ENCODE results near the gene LARP4B.

The LARP4B gene

GRCh38 chr10:905503-905902 is 26.0 kb downstream of the LARP4B start:
- peaks cover 16 to 27% of the 10 kb centered on the region in 2 donors for H3K4me1 Mint-ChIP-seq (ENCODE audit: low read depth in 2 of 2)
- no peaks in the 10 kb centered on the region for H3K9me3 Mint-ChIP-seq
- no peak overlapping the region for H3K4me3 Mint-ChIP-seq
- H3K36me3 Mint-ChIP-seq (ENCODE audit: insufficient read depth), result peaks cover 36% of the 10 kb centered on the region
- no peak for DNase-seq
- peak overlapping the region; percentile 61 to 68 for H3K27ac Mint-ChIP-seq
- no peak for ATAC-seq (replicated peaks)
- H3K27me3 Mint-ChIP-seq, result no peaks in the 10 kb centered on the region

- DNase-seq, result no peak
- H3K27ac Mint-ChIP-seq, result no peak overlapping the region
- ATAC-seq (replicated peaks), result no peak
- H3K4me3 Mint-ChIP-seq, result no peak overlapping the region
- peaks cover 32% of the 10 kb centered on the region for H3K36me3 Mint-ChIP-seq (ENCODE audit: insufficient read depth)
- H3K27me3 Mint-ChIP-seq, result no peaks in the 10 kb centered on the region
- no peaks in the 10 kb centered on the region for H3K9me3 Mint-ChIP-seq
- H3K4me1 Mint-ChIP-seq (ENCODE audit: low read depth in 2 of 2), result peaks cover 18 to 32% of the 10 kb centered on the region in 2 donors
Observed at GRCh38 chr10:904403-904802, 27.1 kb downstream of the LARP4B start.

- no peak overlapping the region for H3K4me3 Mint-ChIP-seq
- H3K27me3 Mint-ChIP-seq, result no peaks in the 10 kb centered on the region
- ATAC-seq (replicated peaks) (no peak), DNase-seq (no peak)
- H3K9me3 Mint-ChIP-seq, result no peaks in the 10 kb centered on the region
- H3K4me1 Mint-ChIP-seq (ENCODE audit: low read depth in 2 of 2), result peaks cover 30 to 44% of the 10 kb centered on the region in 2 donors
- H3K36me3 Mint-ChIP-seq (ENCODE audit: insufficient read depth), result peaks cover 7% of the 10 kb centered on the region
- no peak overlapping the region for H3K27ac Mint-ChIP-seq
Observed at GRCh38 chr10:898141-898540, 33.4 kb downstream of the LARP4B start.

DNA sequence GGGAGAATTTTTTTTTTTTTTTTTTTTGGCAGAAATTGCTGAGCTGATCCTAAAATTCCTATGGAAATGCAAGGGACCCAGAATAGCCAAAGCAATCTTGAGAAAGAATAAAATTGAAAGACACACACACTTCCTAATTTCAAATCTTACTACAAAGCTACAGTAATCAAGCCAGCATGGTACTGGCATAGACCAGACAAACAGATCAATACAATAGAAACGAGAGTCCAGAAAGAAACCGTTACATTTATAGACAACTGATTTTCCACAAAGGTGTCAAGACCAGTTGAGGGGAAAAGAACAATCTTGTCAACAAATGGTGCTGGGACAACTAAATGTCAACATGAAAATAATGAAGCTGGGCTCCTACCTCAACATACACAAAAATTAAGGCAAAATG is 34.5 kb downstream of the LARP4B start:
- ATAC-seq (replicated peaks), result no peak
- no peaks in the 10 kb centered on the region for H3K9me3 Mint-ChIP-seq
- H3K27me3 Mint-ChIP-seq, result no peaks in the 10 kb centered on the region
- H3K36me3 Mint-ChIP-seq (ENCODE audit: insufficient read depth), result peaks cover 5% of the 10 kb centered on the region
- peak overlapping the region in 1 of 2 donors; percentile 52 for H3K27ac Mint-ChIP-seq
- H3K4me1 Mint-ChIP-seq (ENCODE audit: low read depth in 2 of 2), result peaks cover 30 to 44% of the 10 kb centered on the region in 2 donors
- DNase-seq, result no peak
- H3K4me3 Mint-ChIP-seq, result no peak overlapping the region

DNA sequence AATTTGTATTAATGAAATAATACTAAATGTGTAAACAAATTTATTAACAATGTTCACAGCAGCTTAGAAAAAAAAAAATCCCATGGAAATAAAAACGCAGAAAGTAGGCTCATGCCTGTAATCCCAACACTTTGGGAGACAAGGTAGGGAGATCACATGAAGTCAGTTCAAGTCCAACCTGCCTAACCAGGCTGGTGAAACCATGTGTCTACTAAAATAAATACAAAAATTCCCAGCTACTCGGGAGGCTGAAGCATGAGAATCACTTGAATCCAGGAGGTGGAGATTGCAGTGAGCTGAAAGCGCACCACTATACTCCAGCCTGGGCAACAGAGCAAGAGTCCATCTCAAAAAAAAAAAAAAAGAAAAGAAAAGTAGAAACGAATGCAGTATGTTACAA is 36.2 kb downstream of the LARP4B start:
- Mint-ChIP-seq H3K27me3 (no peaks in the 10 kb centered on the region), H3K4me1 (ENCODE audit: low read depth in 2 of 2) (peaks cover 33 to 44% of the 10 kb centered on the region in 2 donors), H3K27ac (no peak overlapping the region), H3K36me3 (ENCODE audit: insufficient read depth) (peaks cover 5% of the 10 kb centered on the region), H3K4me3 (no peak overlapping the region), H3K9me3 (no peaks in the 10 kb centered on the region)
- ATAC-seq (replicated peaks) (no peak), DNase-seq (no peak)

GRCh38 chr10:878895-879294 is 52.6 kb downstream of the LARP4B start:
- Mint-ChIP-seq H3K36me3 (ENCODE audit: insufficient read depth) (peaks cover 43% of the 10 kb centered on the region), H3K27me3 (no peaks in the 10 kb centered on the region), H3K4me3 (no peak overlapping the region), H3K9me3 (no peaks in the 10 kb centered on the region), H3K4me1 (ENCODE audit: low read depth in 2 of 2) (peaks cover 13 to 22% of the 10 kb centered on the region in 2 donors), H3K27ac (peak overlapping the region in 1 of 2 donors; percentile 25)
- DNase-seq (no peak), ATAC-seq (replicated peaks) (no peak)

DNA sequence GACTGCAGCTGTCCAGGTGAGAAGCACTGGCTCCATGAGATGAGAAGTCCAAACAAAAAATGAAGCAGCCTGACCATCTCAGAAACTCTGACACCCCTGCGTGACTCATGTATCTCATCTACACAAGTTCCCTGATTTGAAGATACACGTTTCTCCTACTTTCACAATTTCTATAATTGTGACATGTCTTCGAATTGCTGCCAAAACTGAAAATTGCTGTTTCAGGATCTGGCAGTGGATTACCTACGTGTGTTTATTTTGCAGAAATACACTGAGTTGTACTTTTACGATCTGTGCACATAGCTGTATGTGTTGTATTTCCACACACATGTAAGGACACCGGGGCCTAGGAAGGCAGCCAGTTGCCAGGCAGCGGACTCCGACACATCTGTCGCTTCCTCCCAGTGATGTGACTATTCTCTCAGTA is 53.2 kb downstream of the LARP4B start:
- Mint-ChIP-seq H3K4me3 (no peak overlapping the region), H3K4me1 (ENCODE audit: low read depth in 2 of 2) (peaks cover 13 to 22% of the 10 kb centered on the region in 2 donors), H3K36me3 (ENCODE audit: insufficient read depth) (peaks cover 41% of the 10 kb centered on the region), H3K27ac (no peak overlapping the region), H3K27me3 (no peaks in the 10 kb centered on the region), H3K9me3 (no peaks in the 10 kb centered on the region)
- ATAC-seq (replicated peaks) (no peak), DNase-seq (no peak)

GRCh38 chr10:876438-876837 is 55.1 kb downstream of the LARP4B start:
- H3K9me3 Mint-ChIP-seq, result no peaks in the 10 kb centered on the region
- H3K36me3 Mint-ChIP-seq (ENCODE audit: insufficient read depth), result peaks cover 25% of the 10 kb centered on the region
- DNase-seq (no peak), ATAC-seq (replicated peaks) (no peak)
- H3K27me3 Mint-ChIP-seq, result no peaks in the 10 kb centered on the region
- no peak overlapping the region for H3K4me3 Mint-ChIP-seq
- H3K27ac Mint-ChIP-seq, result peak overlapping the region in 1 of 2 donors; percentile 49
- H3K4me1 Mint-ChIP-seq (ENCODE audit: low read depth in 2 of 2), result peaks cover 28 to 36% of the 10 kb centered on the region in 2 donors

DNA sequence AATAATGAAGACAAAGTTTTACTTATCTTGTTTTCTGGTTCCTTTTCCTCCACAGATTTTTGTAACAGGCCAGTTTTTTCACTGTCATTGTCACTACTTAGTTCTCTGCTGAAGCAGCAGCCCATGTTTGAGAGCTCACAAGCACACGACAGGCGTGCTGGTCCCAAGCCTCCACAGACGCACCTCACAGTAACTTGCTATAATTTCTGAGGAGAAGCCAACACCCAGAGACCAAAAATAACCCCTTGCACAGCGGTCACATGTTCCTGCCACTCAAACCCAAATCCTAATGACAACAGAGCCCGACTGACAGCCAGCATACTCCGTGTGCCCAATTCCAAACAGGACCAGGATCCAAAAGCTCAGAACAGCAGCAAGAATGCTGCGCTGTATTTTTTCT is 58.5 kb downstream of the LARP4B start:
- H3K27ac Mint-ChIP-seq, result peak overlapping the region; percentile 11 to 61
- H3K27me3 Mint-ChIP-seq, result no peaks in the 10 kb centered on the region
- no peak for ATAC-seq (replicated peaks)
- no peak for DNase-seq
- H3K4me3 Mint-ChIP-seq, result no peak overlapping the region
- H3K4me1 Mint-ChIP-seq (ENCODE audit: low read depth in 2 of 2), result peaks cover 40 to 57% of the 10 kb centered on the region in 2 donors
- H3K36me3 Mint-ChIP-seq (ENCODE audit: insufficient read depth), result peaks cover 16% of the 10 kb centered on the region
- H3K9me3 Mint-ChIP-seq, result no peaks in the 10 kb centered on the region

DNA sequence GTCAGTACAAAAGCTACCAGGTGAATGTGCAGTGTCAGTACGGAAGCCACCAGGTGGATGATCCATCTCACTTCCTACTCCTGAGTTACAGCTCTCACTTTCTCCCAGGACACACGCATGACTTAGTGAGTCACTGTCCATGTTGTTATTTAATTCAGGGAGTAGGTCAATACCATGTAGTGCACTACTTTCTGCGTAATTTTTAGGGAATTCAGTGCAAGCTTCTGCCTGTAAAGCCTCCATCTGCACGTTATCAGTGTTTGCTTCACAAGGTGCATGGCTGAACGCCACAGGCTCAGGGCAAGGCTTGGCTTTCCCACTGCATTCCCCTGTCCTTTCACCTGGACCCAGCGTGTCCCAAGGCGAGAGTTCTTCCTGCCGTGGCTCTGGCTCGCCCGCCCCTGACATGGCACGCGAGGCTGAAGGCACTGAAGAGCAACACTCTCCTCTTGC is 59.5 kb downstream of the LARP4B start:
- Mint-ChIP-seq H3K4me1 (ENCODE audit: low read depth in 2 of 2) (peaks cover 36 to 60% of the 10 kb centered on the region in 2 donors), H3K27ac (peak overlapping the region; percentile 67 to 83), H3K9me3 (no peaks in the 10 kb centered on the region), H3K36me3 (ENCODE audit: insufficient read depth) (peaks cover 9% of the 10 kb centered on the region), H3K27me3 (no peaks in the 10 kb centered on the region), H3K4me3 (no peak overlapping the region)
- ATAC-seq (replicated peaks) (no peak), DNase-seq (no peak)

DNA sequence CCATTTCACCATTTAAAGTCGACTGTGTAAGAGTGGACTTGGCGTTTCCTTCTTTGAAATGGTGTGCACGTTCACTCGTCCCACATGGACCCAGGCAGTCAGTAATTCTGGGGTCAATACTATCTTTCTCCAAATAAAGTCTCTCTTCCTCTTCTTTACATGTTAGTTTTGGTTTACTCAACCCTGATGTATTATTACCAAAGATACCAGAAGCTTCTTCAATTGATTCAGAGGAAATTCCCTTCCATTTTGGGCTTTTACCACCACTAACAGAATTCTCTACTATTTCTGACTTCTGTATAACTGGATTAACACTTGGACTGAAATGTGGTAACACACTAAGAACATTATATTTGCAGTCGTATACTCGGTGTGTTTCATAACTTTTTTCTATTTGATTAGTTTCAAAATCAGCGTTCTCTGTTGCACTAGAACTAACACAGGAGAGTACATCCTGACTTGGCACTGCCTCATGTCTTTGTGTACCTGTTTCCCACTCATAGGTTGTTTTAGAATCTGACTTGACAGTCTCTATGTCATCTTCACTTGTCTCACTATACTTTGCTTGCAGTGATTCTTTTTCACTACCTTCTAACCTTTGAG is 60.8 kb downstream of the LARP4B start:
- Mint-ChIP-seq H3K4me1 (ENCODE audit: low read depth in 2 of 2) (peaks cover 34 to 66% of the 10 kb centered on the region in 2 donors), H3K27me3 (no peaks in the 10 kb centered on the region), H3K9me3 (no peaks in the 10 kb centered on the region), H3K4me3 (no peak overlapping the region), H3K36me3 (ENCODE audit: insufficient read depth) (peaks cover 14% of the 10 kb centered on the region), H3K27ac (peak overlapping the region; percentile 67 to 83)
- ATAC-seq (replicated peaks), result no peak
- DNase-seq, result no peak

DNA sequence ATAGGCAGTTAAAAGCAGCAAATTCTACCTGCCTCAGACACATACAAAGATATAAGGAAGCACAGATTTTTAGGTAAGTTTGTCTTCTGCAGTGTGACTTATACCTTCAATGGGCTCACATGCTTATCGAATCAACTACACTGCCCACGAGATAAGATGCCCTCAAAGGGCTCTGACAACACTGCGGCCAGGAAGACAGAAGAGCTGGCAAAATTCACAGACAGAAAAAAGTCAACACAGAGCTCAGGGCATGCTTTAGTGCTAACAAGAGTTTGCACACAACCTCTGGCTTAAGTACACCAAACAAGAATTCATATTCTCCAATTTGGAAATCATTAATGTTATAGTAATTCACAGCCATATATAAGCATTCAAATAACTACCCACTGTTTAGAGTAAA is 62.3 kb downstream of the LARP4B start:
- DNase-seq, result no peak
- H3K4me1 Mint-ChIP-seq (ENCODE audit: low read depth in 2 of 2), result peaks cover 35 to 57% of the 10 kb centered on the region in 2 donors
- H3K27ac Mint-ChIP-seq, result peak overlapping the region; percentile 63 to 73
- H3K4me3 Mint-ChIP-seq, result no peak overlapping the region
- no peaks in the 10 kb centered on the region for H3K27me3 Mint-ChIP-seq
- H3K9me3 Mint-ChIP-seq, result no peaks in the 10 kb centered on the region
- no peak for ATAC-seq (replicated peaks)
- H3K36me3 Mint-ChIP-seq (ENCODE audit: insufficient read depth), result peaks cover 15% of the 10 kb centered on the region

- no peak for DNase-seq
- Mint-ChIP-seq H3K9me3 (no peaks in the 10 kb centered on the region), H3K36me3 (ENCODE audit: insufficient read depth) (peaks cover 25% of the 10 kb centered on the region), H3K27me3 (no peaks in the 10 kb centered on the region), H3K4me3 (no peak overlapping the region), H3K27ac (no peak overlapping the region), H3K4me1 (ENCODE audit: low read depth in 2 of 2) (peaks cover 33 to 54% of the 10 kb centered on the region in 2 donors)
- ATAC-seq (replicated peaks), result no peak
Observed at GRCh38 chr10:867807-868206, 63.7 kb downstream of the LARP4B start.

DNA sequence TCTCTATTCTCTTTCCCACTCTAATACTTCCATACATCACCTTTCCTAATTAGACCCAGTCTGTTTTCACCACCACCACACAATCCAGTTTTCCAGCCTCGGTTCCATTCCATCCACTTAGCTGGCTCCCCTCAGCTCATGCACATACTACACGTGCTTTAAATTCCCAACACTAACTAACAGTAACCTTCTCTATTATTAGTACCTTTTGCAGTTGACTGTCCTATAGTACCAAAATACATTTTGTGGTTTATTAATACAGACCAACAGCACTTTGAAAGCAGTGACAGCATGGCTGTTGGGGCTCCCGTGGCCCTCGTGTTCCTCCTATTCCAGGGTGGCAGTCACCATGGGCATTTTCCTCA is 64.9 kb downstream of the LARP4B start:
- H3K9me3 Mint-ChIP-seq, result no peaks in the 10 kb centered on the region
- no peak overlapping the region for H3K4me3 Mint-ChIP-seq
- peaks cover 34% of the 10 kb centered on the region for H3K36me3 Mint-ChIP-seq (ENCODE audit: insufficient read depth)
- DNase-seq (no peak), ATAC-seq (replicated peaks) (no peak)
- H3K27me3 Mint-ChIP-seq, result no peaks in the 10 kb centered on the region
- H3K27ac Mint-ChIP-seq, result peak overlapping the region in 1 of 2 donors; percentile 69
- H3K4me1 Mint-ChIP-seq (ENCODE audit: low read depth in 2 of 2), result peaks cover 22 to 48% of the 10 kb centered on the region in 2 donors
